GM19452 (cell line): ENCODE results near the gene SLC35F3.
"Not testable (repeated sequence)": the region's sequence is repeated elsewhere in the genome, so short reads cannot be mapped to it uniquely, and the experiment has no call there.

Experiments used
- ATAC-seq: cut with Tn5 transposase; IDR thresholded peaks from one replicate; pipeline ENCODE4 v1.9.1; 2021; ENCODE audit not compliant: unreplicated experiment

SLC35F3 gene

DNA sequence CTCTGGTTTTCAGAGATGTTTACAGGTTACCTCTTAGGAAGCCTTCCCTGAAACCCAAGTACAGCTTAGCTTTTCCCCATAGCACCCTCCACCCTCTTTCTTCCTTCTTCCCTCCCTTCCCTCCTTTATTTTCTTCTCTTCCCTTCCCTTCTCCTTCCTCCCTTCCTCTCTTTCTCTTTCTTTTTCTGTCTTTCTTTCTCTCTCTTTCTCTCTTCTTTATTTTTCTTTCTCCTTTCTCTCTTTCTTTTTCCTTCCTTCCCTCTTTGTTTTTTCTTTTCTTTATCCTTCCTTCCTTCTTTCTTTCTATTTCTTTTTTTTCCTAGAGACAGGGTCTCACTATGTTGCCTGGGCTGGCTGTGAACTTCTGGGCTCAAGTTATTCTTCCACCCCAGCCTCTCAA is 231.6 kb downstream of the SLC35F3 start:
- no peak for ATAC-seq

DNA sequence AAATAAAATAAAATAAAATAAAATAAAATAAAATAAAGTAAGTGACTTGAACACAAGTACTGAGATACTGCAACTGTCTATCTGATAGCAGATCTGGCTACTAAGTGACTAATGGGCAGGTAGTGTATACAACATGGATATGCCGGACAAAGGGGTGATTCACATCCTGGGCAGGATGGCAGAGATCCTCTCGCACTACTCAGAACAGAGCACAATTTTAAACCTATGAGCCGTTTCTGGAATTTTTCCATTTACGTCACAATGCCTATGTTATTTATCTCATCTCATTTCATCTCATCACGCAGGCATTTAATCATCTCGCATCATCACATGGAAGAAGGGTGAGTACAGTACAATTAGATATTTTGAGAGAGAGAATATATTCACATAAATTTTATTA is 235.5 kb downstream of the SLC35F3 start:
- ATAC-seq: no peak

DNA sequence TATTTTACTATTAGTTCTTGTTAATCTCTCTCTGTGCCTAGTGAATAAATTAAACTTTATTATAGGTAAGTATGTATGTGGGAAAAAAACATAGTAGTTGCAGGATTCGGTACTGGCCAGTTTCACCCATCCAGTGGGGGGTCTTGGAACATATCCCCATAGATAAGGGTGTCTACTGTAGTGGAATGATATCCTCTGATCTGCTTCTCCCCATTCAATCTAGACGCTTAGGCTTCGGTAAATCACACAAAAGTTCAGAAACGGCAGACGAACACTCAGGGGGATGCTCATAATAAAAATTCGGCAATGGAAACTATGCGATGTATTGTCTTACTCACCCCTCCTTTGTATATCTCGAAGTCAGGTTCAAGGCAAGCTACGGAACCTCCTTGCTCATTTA is 235.9 kb downstream of the SLC35F3 start:
- no peak for ATAC-seq

DNA sequence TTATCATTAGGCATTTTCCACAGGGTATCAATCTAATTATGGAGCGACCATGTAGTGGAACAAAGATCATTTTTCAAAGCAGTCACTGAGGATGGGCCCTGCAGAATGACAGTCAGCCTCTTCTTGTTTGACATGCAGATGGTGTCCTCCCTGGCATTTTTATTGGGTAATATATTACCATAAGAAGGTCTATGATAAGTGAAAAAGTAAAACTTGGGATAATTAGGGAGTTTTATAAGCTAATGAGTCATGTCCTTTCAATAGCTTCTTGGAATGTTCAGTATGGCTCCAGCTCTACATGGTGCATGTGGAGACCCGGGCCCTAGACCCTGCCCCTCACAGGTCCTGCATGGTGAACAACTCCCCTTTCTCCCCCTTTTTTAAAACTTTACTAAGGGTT is 236.5 kb downstream of the SLC35F3 start:
- ATAC-seq: no peak

DNA sequence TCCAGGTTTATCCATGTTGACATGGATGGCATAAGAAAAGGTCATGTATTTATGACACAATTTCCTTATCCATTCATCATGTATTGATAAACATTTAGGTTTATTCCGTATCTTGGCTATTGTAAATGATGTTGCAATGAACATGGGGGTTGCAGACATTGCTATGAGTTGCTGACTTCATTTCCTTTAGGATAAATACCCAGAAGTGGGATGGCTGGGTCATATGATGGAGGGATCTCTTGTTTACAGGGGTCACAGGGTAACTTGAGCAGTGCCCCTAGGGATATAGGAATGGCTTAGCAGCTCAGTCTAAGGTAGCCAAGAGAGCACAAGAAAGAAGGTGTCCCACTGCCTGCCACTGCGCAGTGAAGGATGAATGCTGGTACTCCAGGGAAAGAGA is 239.2 kb downstream of the SLC35F3 start:
- no peak for ATAC-seq

DNA sequence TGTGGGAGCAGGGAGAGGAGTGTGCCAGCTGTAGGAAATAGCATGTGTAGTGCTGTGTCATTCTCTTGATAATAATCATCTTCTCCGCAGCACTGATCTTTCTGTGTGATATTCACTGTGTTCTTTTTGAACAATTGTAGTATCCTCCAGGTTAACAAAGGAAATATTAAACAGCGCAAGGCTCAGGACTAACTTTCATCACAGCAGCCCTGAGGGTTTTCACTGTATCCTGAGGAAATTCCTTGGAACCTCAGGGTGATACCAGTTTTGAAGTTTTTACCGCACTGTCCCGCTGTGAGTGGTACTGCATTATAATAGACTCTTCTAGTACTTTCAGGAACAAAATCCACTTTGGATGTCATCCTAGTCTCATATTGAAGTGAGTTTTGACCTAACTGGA is 240.4 kb downstream of the SLC35F3 start:
- ATAC-seq: no peak

DNA sequence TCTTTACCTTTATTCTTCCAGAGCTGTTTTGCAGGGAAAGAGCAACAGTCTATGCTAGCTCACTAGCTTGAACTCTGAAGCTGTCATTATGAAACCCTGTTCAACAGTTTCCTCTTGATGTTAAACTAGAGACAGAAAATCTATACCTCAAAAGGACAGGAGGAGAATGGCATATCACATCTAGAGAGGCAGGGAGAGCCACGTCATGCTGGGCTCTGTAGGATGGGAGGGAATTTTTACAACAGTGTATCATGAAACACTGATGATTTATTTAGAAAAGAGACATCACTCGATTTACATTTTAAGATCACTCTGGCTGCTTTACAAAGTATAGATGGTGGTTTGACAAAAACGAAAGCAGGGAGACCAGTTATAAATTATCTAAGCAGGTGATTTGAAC is 243.9 kb downstream of the SLC35F3 start:
- no peak for ATAC-seq

DNA sequence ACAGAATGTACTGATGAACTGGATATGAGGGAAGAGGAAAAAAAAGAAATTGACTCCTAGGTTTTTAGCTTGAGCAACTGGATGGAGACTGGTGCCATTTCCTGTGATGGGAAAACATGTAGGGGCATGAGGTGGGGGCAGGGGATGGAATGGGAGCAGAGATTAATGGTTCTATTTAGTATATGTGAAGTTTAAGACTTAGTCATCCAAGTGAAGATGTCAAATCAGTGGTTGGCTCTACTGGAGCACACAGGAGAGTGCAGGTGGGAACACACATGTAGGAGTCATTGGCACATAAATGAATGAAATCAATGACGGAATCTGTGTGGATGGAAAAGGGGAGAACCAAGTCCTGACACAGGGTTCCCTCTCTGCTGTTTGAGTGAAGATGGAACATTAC is 244.3 kb downstream of the SLC35F3 start:
- no peak for ATAC-seq

DNA sequence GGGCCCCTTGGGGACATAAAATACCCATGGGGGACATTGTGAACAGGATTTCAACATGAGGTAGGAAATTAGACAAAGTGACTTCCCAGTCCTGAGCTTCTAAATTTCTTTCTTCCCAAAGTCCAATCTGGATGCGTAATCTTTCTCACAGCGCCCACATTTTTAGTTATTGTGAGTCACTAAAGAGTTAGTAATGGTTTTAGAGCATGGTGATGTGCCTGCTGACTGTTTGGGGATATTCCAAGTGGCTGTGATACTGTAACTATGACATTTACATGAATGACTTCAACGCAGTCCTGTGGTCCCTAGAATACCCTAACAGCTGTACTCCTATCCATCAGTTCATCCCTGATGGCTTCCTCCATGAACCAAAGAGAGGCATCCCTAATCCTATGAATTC is 244.7 kb downstream of the SLC35F3 start:
- no peak for ATAC-seq

DNA sequence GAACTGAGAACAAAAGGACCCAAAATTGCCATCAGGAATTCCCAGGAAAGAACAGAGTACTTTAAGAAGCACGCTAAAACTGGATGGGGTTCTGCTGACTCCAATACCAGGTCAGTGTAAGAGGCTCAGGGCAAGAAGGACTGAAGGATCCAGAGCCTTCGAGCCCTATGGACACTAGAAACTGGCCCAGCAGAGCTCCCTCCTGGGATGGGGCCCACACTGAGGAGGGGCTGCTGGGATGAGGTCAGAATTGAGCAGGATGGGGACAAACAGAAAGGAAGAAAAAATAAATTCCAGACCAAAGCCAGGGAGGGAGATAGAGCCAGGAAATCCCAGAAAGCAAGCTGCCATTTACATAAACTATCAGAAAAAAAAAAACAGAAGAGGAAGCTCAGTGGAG is 246.4 kb downstream of the SLC35F3 start:
- ATAC-seq: no peak

DNA sequence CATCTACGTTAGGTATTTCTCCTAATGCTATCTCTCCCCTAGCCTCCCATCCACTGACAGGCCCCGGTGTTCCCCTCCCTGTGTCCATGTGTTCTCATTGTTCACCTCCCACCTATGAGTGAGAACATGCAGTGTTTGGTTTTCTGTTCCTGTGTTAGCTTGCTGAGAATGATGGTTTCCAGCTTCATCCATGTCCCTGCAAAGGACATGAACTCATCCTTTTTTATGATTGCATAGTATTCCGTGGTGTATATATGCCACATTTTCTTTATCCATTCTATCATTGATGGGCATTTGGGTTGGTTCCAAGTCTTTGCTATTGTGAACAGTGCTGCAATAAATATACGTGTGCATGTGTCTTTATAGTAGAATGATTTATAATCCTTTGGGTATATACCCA is 247.9 kb downstream of the SLC35F3 start:
- ATAC-seq: not testable (repeated sequence)

DNA sequence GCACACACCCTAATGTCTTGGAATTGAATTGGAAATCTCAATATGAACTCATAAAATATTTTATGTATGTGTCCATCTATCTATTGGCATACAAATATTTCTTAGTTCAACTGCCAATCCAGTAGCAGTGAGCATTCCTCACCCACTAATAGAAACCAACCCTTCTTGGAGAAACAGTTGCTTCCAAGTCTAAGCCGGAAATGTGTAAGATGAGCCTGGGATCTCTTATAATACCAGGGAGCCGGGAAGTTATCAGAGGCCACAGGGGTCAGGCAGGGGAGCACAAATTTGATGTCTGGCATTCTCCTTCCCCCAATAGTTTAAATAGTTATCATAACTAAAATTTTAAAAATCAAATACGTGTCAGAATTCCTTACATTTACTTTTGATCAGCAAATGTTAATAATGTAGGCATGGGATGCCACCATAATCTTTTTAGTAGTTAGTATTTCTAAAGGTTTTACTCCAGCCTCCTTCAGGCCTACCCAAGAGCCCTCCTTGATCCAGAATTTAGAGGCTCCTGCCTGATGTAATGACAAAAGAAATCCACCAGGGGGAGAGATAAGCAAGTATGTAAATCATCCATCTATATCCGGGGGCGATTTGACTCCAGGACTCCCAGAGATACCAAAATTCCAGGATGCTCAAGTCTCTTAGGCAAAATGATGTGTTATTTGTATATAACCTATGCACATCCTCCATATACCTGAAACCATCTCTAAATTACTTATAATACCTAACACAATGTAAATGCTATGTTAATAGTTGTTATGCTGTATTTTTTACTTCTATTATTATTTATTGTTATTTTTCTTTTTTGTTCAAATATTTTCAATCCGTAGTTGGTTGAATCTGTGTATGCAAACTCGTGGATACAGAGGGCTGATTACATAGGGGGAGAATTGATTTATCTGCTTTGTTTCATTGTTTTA is 250.1 kb downstream of the SLC35F3 start:
- ATAC-seq: peak; percentile 53

DNA sequence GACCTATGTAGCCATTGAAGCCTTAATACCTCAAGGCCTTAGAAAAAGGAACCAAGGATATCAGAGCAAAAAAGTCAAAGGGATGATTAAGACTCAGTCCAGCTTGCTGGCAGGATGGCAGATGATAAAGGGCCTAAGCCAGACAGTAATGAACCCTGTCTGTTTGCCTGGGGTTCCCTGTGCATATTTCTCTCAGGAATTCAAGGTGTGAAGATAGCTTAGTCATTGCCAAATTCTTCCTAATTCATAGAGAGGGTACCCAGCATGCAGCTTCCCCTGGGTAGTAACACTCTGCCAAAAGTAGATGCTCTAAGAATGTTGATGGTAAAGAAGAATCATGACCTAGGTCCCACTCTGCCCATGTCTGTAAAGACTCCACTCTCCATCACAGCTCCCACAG is 258.2 kb downstream of the SLC35F3 start:
- no peak for ATAC-seq

DNA sequence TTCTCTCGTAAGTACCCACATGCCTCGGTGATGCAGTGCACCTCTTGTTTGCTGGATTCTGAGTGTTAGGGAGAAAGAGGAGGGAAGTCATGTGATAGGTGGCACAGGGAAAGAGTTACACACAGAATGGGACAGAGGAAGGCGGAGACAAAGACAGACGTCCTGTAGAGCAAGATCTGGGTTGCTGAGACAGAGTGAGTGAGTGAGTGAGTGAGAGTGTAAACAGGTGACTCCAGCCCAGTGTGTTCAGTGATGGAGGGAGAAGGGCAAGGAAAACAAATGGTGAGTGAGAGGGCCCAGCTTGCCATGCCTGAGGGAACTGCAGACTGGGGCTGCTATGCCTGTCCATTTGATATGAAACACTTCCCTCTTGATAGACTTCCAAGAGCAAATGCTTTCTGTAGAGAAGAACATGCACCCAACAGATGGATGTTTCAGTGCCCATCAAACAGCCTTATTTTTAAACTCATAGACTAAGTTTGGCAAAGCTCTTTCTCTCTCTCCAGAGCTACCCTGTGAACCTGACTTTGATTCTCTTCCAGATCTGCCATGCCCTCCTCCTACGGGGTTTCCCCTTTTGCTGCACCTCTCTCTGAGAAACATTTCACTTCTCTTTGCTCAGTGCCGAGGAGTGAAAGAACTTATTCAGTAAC is 258.9 kb downstream of the SLC35F3 start:
- no peak for ATAC-seq

DNA sequence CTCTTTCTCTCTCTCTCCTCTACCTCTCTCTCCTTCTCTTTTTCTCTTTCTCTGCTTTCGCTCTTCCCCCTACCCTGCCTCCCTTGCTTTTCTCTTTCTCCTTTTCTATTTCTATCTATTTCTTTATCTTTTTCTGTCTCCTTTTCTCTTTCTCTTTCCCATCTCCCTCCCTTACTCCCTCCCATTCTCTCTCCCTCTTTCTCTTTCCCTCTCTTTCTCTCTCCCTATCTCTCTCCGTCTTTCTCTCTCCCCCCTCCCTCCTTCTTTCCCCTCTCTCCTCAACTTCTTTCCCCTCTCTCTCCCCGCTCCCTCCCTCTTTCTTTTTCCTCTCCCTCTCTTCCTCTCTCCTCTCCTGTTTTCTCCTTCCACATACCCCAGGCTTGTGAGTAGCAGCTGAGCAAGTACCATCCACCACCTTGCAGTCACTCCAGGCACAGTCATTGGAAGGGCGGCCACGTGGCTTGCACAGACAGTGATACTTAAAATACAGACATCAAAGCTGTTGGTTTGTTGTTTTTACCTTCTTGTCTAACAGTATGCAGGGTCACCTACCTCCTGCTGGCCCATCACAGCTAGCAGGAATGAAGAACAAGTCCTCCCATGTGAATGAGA is 259.7 kb downstream of the SLC35F3 start:
- no peak for ATAC-seq

DNA sequence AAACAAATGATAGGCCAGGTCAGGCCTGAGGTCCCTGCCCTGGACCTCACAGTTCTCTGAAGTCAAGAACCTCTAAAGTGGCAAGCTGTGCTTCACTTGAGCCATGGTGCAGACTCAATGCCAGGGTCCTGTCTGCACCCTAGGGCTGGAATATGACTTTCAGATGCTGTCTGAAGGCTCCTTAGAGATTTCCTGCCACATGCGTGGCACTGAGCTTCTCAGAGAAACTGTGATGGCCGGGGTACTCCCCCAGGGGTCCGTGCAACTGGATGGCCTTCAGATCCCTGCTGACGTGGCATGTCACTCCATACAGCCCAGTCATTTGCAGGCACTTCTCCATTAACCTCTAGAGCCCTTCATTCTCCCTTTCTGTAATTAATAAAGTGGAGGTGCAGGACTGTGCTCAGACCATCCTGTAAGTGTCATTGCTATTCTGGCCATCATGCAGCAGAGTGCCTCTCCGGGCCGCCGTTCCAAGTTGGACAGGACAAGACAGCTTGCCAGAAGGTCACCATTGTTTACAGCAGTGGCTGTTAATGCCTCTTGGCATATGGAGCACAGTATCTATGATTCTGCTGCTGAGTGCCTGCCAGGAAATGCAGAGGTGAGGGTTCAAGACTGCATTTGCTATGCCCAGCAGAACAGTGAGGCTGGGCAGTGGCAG is 263.7 kb downstream of the SLC35F3 start:
- ATAC-seq: no peak

DNA sequence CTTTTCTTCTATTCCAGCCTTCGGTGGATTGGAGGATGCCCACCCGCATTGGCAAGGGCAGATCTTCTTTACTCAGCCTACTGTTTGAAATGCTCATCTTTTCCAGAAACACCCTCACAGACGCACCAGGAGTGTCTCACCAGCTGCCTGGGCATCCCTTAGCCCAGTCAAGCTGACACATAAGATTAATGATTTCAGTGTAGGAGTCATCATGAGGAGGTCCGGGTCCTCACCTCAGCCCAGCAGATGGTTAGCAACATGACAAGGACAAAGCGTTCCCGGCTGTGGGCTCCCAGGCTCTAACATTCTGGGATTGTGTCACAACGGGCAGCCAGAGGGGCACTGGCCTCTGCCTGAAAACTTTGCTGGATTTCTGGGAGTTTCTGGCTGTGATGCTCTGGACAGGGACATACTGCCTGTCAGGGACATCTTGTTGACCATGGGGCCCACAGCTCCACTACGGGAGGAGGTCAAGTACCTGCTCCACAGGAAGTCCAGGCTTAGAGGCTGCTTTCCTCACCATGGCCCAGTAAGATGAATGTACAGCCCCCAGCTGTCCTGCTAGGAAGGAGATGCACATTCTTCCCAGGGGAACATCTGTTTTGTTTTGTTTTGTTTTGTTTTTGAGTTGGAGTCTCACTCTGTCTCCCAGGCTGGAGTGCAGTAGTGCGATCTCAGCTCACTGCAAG is 264.8 kb downstream of the SLC35F3 start:
- ATAC-seq: no peak

DNA sequence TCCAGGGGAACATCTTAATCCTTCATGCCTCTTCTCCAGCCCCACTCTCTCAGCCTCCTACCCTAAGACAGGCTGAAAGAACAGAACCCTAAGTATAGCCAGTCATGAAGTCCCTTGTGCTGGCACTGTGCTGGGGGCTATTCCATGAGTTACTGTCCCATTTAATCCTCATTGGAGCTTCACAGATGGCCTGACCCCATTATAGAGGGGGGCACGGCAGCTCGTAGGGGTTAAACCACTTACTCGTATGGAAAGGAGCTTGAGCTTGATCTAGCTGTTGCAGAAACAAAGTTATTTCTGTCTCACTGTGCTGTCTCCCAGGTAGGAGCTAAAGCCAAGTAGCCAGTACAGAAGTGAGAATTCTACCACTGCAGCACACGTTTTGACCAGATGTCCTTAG is 265.6 kb downstream of the SLC35F3 start:
- no peak for ATAC-seq

DNA sequence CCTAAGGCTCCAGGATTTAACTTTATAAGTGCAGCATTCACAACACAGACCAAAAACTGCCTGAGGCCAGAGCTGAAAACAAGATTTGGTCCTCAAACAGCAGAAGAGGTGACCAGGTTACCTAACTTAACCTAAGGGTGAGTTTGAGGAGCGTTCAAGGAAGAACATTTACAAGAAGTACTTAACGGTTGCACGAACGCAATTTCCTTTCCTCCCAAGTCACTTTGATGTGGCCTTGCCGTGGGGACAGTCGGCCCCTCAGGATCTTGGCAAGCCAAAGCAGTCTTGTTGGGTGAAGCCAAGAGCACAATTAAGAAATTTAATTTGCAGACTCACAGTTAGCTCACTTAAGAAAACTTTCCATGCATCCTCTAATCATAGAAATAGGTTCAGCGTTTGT is 266.1 kb downstream of the SLC35F3 start:
- no peak for ATAC-seq

DNA sequence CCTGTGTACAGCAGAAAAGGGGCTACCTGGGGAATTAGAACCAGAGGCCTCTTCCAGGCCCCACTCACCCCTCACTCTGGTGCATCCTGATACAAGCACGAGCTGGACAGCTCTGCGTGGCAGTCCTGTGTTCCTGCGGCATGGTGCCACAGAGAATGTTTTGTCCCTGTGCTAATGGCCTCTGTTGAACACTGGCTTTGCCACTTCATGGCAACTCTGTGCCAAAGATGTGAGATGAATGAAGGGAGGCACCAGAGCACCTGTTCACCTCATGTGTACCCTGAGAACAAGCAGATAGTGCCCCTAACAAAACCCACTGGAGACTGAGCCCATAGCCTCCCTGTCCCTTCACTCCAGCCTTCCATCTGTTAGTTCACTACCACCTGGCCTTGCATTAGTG is 269.5 kb downstream of the SLC35F3 start:
- no peak for ATAC-seq

DNA sequence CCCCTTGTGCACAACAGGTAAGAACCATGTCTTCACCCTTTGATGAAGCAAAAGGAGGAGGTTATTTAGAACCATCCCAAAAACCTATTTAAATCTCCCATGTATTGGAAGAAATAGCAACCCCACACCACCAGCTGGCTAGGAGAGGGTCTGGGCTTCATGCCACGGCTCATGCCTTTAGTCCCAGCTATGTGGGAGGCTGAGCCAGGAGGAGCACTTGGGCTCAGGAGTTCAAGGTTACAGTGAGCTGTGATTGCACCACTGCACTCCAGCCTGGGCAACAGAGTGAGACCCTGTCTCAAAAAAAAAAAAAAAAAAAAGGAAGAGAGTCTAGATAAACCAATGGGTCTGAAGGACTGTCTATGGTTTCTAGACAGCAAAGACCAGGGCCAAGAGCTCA is 270.9 kb downstream of the SLC35F3 start:
- no peak for ATAC-seq
